Stimulated activated CD8-positive, alpha-beta memory T cell treated with anti-CD3 and anti-CD28 coated beads, Interleukin-4, amount 100 ng/mL, for 24 hours (primary cell): Measurements from ENCODE around the gene MS4A4A.
"Not testable (repeated sequence)": the region's sequence is repeated elsewhere in the genome, so short reads cannot be mapped to it uniquely, and the experiment has no call there.

ENCODE experiments used
- DNase-seq: peaks from one replicate; pipeline ENCODE4 v3.0.0-alpha.2; 2020; ENCODE audit warnings: low read depth

MS4A4A gene

DNA sequence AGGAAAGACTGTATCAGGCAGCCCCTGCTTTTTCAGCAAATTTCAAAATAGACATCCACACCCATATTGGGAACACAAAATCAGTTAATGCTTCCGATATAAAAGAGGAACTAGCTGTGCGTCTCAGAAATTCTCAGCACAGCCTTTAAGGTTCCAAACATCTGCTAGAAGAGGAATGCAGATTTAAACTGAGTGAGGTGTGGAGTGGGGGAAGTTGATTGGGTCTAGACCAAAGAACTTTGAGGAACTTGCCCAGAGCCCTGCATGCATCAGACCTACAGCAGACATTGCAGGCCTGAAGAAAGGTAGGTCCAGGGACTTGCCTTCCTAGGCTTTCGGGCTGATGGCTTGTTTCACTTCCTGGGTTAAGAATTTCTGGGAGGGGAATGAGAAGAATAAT, at the start of gene MS4A4A:
Gene MS4A4A (plus strand): TSS at position 255 of the 400 bp plus-strand sequence. CDS start 10 bp downstream, at position 265.
- no peak for DNase-seq

DNA sequence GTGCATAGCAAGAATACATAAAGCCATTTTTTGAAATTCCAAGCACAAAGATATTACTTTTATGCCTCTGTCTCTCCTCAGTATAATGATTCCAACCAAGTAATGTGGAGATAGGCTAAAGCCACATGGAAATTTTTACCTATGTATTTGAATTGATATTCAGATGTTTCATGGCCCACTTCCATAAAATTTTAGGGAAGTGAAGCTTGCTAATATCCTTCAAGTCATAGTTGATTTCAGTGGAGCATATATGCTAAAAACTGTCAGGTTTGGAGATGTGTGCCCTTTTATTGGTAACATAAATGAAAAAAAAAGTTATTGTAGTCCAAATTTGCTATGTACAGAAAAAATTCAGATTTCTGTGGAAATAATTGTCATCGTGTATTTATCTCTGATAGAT, 49.8 kb upstream of the MS4A4A start:
- no peak for DNase-seq

DNA sequence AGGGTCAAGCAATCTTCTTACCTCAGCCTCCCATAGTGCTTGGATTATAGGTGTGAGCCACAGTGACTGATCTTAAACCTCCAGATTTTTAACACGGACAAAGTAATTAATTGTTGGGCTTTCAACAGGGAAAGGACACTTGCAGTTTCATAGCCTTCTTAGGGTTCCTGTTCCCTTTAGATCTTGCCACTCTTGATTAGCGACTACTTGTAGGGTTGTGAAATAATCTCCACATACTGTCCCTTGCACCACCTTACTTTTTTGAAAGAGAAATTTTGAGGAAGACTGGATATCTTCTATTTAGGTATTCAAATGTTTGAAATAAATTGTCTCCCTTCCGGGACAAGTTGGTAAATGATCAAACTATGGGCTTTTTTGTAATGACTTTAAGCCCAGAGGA, 45.1 kb upstream of the MS4A4A start:
- no peak for DNase-seq

DNA sequence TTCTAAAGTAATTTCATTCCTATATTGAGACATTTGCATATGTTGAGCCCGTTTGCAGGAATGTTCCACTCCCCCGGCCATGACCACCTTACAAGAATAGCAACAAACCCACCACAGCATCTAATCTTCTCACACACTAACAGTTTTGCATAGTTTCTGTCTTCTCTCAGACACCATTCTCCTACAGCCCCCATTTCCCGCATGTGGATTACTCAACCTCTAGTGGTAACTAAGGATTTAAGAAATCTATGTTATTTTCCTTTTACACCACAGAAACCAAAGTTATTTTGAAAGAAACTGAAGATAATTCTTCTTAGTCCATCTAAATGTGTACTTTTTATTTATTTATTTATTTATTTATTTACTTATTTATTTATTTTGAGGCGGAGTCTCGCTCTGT, 39.8 kb upstream of the MS4A4A start:
- no peak for DNase-seq

DNA sequence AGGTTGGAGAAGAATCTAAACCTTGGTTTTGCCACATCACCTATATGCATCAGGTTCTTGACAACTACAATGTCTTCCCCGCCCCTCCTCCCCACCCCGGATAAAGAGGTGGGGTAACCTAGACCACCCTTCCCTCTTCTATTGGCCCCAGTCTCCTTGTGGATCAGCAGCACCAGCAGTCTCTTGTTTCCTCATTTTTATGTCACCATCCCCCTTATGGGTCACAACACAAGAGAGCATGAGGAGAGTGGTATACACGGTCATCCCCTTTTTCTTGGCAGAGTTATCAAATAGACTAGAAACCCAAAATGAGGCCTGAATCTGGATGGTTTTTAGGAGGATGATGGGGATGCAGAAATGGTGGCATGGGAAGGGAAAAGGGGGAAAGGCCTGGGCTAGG, 38.7 kb upstream of the MS4A4A start:
- no peak for DNase-seq

DNA sequence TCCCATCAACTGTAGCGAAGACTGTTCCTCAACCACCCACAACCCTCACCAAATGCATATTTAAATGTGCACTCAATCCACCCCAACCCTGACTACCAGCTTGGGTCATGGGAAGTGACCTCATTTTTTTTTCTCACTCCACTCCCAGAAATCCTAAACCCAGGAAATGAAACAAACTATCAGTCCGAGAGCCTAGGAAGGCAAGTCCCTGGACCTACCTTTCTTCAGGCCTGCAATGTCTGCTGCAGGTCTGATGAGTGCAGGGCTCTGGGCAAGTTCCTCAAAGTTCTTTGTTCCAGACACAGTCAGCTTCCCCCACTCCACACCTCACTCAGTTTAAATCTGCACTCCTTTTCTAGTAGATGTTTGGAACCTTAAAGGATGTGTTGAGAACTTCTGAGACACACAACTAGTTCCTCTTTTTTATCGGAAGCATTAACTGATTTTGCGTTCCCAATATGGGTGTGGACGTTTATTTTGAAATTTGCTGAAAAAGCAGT, 37.7 kb upstream of the MS4A4A start, which contains the start of gene MS4A4E:
Gene MS4A4E (minus strand): TSS at position 398 of the 500 bp plus-strand sequence. CDS start 13,082 bp downstream, outside the sequence.
- no peak for DNase-seq

DNA sequence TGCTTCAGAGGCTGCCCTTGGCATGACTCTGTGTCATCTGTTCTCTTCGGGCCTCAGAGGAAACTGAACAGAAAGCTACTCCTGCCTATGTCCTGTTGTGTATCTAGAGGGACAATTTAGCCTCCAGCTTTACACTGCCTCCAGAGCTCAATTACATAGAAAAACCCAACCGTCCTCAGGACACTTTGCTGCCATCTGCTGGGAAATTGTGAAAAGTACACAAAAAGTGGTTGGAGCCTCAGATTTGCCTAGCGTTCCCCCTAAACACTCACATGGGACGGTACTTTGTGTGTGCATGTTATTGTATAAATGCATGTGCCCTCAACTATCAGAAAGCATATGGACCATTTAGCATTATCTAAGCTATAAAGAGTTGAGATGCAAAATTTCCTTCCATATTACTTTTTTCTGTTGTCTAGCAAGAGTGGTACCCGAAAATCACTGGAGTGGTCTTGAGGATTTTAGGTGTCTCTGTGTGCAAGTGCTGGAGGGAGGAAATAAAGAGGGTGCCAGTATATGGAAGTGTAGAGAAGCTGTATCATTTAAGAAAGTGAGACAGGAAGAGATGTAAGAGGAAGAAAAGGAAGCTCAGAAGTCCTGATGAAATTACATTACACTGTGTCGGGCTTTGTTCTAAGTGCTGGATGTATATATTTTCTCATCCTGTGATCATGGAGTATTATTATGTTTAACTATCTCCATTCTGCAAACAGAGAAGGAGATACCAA, 28.8 kb upstream of the MS4A4A start:
- no peak for DNase-seq

DNA sequence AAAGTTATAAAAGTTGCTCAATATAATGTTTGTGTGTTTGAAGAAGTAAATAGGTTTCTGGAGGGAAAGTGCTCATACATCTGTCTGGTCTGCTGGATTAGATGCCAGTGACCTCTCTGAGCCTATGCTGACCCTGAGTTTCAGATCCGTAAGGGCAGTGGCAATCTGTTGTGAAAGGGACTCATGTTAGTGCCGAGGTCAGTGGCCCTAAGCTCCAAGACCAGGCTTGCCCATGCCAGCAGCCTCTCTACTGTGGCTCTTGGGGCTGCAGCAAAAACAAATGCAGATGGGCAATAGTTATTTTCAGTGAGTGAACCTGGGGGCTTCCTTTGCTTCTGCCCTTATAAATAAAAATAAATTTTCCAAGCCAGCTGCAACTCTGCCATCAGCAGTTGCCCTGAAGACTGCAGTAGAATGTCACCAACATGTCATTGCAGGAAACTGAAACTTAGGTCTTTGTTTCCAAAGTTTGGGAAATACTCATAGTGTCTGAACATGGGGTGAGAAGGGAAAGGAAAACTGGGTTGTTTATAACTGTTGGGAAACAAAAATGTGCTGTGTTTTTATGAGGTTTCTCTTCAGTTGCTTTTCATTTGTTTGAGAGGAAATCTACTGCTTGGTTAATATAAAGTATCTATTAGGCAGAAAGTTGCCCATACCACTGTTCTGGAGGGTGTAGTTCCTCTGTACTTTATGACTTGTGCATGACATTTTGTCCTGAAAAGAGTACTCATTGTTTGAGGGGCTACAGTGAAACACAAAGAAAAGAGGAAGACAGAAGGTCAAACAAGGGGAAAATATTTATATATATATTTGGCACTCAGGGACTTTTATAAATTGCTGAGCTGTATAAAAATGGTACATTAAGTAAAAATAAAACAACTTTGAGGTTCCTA, 28.0 kb upstream of the MS4A4A start:
- DNase-seq: no peak

DNA sequence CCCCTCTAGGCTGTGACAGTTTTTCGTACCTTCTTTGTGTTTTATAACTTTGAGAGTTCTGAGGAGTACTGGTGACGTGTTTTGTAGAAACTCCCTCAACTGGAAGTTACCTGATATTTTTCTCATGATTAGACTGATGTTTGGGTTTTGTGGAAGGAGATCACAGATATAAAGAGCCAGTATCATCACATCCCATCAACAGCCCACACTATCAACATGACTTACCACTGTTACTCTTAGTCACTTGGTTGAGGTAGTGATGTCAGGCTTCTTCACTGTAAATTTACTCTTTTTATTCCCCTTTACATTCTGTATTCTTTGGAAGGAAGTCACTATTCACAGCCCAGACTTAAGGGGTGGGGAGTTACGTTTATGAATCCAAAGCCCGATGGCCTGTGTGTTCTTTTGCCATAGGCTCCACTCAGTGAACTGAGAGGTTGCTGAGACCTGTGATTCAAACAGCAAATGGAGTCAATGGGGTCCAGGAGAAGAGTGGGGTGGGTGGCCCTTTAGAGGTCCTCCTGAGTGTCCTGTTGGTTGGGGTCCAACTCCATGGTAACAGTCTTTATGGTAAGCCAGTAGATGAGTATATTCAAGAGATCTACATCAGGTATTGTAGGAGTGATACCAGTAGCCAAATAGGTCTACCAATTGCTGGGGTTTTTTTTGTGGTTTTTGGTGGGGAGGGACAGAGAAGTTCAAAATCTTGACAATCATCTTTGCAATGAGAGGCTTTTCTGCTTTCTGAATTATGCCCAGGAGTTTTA, 22.3 kb upstream of the MS4A4A start:
- DNase-seq: no peak

DNA sequence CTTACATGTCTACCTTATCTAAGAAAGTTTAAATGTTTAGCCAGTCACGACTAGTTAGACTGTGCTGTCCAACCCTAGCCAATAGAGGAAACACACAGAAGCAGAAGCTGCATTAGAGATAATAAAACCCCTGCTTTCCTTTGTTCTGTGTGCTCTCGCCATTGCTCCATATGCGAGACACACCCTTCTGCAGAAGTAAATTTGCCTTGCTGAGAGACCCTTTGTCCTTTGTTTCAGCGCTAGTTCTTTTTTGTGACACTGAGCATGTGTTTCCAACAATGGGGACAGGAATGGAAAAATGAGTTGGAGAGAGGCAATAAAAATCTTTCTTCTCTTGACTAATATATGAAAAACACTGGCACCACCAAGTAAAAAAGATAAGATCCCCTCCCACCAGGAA, 19.5 kb upstream of the MS4A4A start:
- DNase-seq: no peak

DNA sequence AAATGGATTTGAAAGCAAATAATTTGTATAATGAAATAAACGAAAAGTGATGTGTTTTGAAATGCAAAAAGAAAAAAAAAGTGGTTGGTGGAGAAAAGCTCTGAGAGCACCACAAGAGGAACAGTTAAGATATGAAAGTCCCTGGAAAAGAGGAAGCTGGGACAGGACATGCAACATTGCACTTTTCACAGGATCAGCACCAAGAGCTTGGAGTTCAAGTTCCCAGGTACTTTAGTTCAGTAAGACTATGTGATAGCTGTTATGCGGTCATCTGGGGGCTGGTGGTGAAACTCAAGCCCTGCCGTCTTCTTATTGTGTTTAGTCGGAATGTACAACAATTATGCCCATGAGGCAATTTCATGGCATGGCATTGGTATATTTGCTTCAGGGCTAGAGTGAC, 17.1 kb upstream of the MS4A4A start:
- DNase-seq: no peak

DNA sequence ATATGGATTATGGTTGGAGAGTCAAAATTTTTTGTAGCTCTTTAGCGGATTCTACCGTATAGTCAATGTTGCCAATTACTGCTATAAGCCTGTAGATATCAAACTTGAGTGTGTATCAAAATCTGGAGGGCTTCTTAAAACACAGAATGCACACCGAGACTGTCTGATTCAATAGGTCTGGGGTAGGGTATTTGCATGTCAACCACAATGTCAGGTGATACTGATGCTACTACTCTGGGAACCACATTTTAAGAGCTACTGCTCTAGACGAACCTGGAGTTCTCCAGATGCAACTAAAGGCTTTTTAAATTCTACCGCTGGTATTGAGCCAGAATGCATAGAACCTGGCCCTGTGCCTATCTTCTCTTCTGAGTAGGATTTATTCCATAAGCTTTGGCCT, 15.8 kb upstream of the MS4A4A start:
- DNase-seq: no peak

DNA sequence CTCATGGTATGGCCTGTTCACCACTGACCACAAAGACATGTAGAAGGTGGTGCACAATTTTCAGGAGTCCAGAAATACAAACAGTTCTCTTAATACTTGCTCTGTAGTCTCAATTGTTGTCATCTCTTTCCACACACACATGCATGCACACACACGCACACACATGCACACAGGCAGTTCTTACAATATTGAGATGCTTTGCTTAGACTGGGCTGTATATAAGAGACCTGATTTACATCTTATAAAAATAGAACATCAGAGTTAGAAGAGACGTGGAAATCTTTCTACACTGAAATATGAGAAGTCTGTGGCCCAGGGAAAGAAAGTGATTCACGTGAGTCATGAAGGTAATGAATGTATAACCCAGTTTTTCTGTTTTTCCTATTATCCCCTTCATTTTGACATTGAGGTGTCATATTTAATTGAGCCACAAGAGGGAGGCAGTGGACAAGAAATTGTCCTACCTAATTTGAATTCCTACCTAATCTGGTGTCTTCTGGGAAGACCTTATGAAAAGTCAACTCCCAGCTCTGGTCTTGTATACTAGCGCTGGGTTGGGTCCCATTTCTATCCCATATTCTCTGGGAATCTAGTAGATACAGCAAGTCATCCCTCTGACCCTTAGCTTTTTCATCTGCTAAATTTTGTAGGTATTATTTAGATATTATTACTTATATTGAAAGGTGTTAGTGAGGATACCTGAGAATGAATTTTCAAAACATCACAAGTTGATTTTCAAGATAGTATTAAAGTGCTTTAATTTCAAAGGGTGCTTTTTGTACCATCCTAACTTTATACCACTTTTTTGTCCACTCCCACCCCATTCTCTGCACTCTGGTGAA, 14.9 kb upstream of the MS4A4A start:
- no peak for DNase-seq

DNA sequence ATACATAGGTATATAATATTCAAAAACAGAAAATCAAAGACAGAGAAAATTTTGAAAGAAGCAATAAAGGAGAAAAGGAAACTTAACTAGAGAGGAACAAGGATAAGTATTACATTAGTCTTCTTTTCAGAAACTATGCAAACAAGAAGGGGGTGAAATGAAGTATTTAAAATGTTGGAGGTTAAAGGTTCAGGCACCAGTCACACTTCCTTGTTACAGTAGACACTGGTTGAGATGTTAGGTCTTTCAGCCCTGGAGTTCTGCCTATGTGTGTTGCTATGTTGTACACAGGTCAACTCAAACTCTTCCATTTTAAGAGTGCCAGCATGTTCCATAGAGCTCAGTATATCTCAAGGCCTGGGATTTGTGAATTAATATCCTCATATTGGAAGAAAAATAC, 6.0 kb upstream of the MS4A4A start:
- no peak for DNase-seq

DNA sequence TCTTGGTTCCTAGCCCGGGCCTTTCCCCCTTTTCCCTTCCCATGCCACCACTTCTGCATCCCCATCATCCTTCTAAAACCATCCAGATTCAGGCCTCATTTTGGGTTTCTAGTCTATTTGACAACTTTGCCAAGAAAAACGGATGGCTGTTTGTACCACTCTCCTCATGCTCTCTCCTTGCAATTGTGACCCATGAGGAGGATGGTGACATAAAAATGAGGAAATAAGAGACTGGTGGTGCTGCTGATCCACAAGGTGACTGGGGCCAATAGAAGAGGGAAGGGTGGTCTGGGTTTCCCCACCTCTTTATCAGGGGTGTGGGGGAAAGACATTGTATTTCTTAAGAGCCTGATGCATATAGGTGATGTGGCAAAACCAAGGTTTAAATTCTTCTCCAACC, 1.0 kb downstream of the MS4A4A start:
- no peak for DNase-seq

DNA sequence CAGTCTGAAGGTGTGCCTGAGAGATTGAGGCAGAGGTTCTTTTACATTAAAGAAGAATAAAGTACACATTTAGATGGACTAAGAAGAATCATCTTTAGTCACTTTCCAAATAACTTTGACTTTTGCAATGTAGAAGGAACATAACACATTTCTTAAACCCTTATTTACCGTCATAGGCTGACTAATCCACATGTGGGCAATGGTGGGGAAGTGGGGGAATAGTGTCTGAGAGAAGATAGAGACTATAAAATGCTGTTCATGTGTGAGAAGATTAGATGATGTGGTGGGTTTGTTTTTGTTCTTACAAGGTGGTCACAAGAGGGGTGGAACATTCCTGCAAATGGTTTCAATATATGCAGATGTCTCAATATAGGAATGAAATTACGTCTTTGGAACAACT, 1.8 kb downstream of the MS4A4A start:
- no peak for DNase-seq

DNA sequence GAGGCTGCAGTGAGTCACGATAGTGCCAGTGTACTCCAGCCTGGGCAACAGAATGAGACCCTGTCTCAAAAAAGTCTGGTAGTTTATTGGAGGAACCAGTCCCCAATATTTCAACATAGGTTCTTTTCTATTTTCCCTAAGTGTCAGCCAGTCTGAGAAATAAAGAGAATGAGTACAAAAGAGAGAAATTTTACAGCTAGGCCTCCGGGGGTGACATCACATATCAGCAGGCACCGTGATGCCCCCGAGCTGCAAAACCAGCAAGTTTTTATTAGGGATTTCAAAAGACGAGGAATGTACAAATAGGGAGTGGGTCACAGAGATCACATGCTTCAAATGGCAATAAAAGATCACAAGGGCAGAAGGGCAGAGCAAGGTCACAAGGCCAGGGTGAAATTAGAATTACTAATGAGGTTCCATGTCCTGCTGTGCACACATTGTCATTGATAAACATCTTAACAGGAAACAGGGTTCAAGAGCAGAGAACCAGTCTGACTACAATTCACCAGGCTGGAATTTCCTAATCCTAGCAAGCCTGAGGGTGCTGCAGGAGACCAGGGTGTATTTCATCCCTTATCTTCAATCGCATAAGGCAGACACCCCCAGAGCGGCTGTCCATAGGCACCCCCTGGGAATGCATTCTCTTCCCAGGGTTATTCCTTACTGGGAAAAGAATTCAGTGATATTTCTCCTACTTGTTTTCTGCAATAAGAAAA, 5.1 kb downstream of the MS4A4A start:
- not testable (repeated sequence) for DNase-seq

DNA sequence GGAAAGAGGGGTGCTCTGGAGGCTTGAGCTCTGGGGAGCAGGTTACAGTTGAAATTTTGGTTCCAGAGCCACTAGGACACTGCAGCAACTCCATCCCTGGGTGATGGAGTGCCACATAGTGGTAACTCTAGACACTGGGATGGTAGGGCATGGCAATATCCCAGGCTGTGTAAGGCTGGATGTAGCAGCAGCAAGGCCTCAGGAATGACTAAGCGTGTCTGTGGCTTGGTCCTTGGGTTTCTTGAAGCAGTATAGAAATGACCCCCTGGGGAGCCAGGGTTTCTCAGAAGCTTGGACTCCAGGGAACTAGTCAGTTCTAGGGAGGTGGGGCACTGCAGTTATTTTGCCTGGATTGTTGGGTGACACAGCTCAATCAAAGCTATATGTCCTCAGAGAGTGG, 8.1 kb downstream of the MS4A4A start:
- DNase-seq: no peak

DNA sequence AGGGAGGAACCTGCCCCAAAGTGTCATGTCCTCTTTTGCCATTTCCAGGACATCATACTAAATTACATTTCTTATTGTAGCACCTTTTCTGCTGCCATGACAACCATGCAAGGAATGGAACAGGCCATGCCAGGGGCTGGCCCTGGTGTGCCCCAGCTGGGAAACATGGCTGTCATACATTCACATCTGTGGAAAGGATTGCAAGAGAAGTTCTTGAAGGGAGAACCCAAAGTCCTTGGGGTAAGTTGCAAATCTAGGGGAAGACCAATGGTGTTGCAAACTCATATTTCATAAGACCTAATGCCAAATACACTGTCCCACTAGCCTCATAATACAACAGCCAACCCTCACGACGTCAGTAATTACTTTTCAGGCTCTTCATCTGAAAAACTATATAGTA, 11.7 kb downstream of the MS4A4A start:
- DNase-seq: no peak

DNA sequence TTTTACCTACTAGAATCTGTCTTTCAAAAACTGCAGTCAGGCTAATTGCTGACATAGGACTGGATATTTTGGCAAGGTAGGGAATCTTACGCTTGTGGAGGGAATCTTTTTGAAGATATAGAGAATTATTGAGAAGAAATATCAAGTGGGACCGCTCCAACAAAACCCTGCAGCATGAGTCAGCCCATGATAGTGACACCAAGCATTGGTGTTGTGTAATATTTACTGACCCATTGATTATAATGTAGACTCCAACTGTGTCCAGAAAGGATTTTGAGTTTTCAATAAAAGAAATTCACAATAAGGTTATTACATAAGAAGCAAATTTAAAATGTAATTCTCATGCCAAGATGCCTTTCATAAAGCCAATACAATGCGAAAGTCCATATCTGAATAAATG, 20.7 kb downstream of the MS4A4A start:
- DNase-seq: no peak

DNA sequence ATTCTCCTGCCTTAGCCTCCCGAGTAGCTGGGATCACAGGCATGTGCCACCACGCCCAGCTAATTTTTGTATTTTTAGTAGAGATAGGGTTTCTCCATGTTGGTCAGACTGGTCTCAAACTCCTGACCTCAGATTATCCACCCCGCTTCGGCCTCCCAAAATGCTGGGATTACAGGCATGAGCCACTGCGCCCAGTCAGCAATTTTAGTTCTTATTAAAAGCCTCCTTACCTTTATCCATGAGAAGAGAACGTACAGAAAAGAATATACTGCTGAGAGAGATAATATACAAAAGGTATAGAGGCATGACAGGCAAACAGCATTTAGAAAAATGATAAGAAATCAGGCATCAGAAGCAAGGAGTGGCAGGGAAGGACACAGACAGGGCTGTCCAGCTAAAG, 21.4 kb downstream of the MS4A4A start:
- DNase-seq: not testable (repeated sequence)
